ACHN (cell line): ENCODE data around the gene ARHGEF10L.
A peak's percentile ranks its signal among the peaks of the same experiment; 100 is the strongest.

Source experiments
- DNase-seq: peaks from one replicate; pipeline ENCODE4 v3.0.0-alpha.2; 2015
- in situ Hi-C: cut with HindIII; loops from 2 replicates; pipeline ENCODE4 v1.10.0; 2017; ENCODE audit warnings: low sequenced_read_pairs, low pct_ligation_motif_present, low pct_unique_long_range_greater_than_20kb

Gene ARHGEF10L

GRCh38 chr1:17516303-17517214 lies 22.9 kb upstream of the ARHGEF10L start:
- DNase-seq: no peak
- in situ Hi-C loops: no loop called here

GRCh38 chr1:17520041-17520440 lies 19.5 kb upstream of the ARHGEF10L start:
- DNase-seq: peak; percentile 19
- in situ Hi-C loops: no loop called here

DNA sequence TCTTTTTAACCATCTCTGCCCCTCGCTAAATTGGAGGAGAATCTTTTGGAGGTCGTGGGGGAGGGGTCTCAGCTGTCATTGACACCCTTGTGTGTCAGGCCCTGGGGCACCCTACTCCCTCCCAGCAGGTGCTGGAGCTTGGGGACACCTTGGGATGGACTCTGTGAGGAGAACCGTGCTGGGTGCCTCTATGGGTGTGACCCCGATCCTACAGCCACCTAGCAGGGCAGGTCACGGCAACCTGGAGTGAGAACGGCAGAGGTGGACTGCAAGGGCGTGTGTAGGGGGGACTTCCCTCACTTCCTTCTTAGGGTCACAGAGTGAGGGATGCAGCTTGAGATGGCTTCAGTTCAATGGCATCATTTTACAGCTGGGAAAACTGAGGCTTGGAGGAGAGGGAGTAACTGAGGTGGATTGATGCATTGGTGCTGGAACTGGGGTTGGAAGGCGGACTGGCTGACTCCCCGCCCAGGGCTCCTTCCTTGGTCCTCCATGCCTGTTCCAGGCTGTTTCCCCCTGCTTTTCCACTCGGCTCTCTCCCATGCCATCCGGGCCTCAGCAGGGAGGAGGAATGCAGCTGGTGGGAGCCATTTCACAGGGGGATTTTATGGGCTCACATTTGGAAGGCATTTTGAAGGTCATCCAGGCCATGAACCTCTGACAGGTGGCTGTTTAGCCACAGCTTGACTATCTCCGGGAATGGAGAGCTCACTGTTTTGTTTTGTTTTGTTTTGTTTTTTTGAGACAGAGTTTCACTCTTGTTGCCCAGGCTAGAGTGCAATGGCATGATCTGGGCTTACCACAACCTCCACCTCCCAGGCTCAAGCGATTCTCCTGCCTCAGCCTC lies 18.8 kb upstream of the ARHGEF10L start:
- DNase-seq: no peak
- in situ Hi-C loops: no loop called here

DNA sequence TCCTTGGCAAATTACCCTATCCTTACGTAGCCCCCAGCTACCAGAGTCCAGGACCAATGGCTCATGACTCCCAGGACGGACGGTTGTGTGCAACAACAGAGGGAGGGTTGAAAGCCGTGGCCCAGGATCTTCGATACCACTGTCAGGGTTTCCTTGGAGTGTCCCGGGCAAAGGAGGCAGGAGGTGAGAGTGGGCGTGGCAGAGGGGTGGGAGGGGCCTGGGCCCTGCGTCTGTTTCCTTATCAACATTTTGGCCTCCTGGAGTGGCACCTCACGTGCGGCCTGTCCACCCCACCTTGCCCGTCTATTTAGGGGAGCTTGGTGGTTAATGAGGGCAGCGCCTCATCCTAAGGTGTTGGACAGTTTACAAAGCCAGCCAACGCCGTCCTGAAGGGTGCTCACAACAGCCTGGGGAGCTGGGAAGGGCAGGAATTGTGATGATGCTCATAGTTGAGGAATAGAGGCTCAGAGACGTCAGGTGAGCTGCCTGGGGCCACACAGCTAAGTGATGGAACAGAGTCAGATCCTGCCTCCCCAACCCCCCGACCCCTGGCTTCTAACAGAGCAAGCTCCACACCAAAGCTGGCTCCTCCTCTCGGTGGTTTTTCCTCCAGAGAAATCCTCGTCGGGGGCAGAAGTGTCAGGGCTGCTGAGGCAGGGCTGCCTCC lies 17.4 kb upstream of the ARHGEF10L start:
- in situ Hi-C loops: no loop called here
- DNase-seq: no peak

DNA sequence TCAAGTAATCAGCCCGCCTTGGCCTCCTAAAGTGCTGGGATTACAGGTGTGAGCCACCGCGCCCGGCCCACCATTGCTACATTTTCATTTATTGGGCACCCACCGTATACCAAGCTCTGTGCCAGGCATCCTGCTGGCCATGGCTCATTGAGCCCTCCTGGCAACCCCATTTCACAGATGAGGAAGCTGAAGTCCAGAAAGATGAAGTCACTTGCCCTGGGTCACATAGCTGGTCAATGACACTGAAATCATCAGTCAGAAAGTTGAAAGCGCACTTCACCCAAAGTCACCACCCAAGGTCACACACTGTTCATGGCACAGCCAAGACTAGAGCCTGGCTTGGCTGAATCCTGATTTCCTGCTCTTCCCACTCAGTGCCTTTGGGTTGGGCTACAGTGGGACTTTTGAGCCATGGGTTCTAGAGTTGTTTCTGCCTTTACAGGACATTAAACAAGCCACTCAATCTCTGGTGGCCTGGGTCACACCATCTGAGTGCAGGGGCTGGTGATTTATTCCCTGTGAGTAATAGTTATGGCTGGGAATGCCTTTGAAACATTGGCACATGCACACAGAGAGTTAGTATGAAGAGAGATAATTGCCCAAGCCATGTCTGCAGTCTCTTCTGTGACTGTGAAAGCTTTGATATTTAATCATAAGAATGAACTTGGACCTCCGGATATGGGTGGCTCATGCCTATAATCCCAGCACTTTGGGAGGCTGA lies 16.0 kb upstream of the ARHGEF10L start:
- DNase-seq: no peak
- in situ Hi-C loops: no loop called here

DNA sequence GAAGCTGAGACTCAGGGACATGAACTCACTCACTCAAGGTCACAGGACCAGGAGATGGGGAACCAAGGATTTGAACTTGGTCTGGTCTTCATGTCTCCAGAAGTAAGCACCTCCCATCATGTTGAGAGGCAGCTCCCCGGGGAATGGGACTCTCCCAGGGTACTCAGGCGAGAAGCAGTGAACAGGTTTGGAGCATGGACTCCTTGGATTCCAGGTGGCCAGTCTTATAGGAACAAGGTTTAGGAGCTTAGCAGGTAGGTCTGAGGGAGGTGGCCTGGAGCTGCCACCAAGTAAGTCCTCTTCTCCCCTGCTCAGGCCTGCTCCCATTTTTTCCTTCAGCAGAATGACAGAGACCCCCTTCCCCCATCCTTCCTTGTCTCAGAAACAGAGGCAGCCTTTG lies 14.9 kb upstream of the ARHGEF10L start:
- in situ Hi-C loops: no loop called here
- DNase-seq: no peak

GRCh38 chr1:17525996-17526686 lies 13.4 kb upstream of the ARHGEF10L start:
- DNase-seq: no peak
- in situ Hi-C loops: no loop called here

DNA sequence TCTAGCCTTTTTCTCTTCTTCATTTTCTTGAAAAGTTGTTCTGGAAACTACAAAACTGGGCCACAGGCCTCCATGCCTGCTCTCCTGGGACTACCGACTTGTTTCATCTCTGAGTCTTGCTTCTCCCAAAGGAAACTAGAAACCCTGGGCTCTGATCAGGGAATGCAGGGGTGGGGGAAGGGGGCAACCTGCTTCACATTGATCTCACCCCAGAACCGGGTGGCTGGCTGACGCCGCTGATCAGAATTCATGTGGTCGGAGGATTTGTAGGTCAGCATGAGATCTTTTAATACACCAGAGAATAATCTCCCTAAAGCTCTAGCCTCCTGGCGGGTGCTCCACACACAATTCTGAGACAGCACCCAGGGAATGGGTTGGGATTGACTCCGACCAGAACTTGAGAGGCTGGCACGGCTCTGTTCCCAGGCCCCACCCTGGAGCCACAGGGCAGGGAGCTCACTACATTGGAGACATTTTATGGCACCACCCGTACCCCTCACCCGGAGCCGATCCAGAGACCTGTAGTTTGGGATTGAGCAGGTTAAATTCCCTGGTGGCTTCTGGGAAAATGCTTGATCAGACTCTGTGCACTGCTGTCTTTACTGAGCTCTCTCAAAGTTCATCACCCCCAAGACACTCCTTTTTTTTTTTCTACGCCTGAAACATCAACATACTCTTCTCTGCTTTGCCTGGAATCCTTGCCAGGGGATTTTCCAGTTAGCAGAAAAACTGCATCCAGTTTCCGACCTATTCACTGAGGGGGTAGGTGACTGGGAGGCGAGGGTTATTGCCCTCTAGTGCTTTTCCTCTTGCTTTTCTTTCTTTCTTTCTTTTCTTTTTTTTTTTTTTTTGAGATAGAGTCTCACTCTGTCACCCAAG lies 12.2 kb upstream of the ARHGEF10L start:
- DNase-seq: no peak
- in situ Hi-C loops: no loop called here

DNA sequence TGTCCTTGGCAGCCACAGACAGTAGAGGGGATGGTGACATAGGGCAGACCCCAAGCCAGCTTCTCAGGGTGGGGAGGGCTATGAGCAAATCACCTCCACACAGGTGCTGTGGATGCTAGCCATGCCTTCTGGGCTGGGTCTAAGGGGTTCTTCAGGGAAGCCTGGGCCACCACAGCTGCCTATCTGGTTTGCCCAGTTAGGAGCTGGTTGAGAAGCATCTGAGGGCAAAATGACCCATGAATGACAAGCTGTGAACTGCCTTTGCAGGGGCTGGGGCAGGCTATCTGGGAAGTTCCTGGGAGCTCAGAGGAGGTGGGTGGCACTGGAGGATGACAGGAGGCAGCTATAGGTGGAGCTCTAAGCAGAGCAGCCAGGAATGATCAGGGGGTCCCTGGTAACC lies 10.1 kb upstream of the ARHGEF10L start:
- DNase-seq: no peak
- in situ Hi-C loops: no loop called here

DNA sequence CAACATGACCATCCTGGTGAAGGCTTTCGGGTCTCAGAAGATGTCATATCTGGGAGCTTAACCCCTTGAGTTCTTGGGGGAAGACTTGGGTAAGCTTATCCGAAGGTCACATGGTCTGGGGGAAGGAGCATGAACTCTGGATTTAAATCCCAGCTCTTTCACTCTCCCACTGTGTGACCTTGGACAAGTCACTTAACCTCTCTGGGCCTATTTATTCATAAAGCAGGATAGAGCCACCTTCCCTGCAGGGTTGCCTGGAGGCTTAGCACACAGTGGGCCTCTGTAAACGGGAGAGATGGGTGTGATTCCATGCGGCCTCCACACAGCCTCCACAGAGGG lies 8.2 kb upstream of the ARHGEF10L start:
- DNase-seq: no peak
- in situ Hi-C loops: no loop called here

DNA sequence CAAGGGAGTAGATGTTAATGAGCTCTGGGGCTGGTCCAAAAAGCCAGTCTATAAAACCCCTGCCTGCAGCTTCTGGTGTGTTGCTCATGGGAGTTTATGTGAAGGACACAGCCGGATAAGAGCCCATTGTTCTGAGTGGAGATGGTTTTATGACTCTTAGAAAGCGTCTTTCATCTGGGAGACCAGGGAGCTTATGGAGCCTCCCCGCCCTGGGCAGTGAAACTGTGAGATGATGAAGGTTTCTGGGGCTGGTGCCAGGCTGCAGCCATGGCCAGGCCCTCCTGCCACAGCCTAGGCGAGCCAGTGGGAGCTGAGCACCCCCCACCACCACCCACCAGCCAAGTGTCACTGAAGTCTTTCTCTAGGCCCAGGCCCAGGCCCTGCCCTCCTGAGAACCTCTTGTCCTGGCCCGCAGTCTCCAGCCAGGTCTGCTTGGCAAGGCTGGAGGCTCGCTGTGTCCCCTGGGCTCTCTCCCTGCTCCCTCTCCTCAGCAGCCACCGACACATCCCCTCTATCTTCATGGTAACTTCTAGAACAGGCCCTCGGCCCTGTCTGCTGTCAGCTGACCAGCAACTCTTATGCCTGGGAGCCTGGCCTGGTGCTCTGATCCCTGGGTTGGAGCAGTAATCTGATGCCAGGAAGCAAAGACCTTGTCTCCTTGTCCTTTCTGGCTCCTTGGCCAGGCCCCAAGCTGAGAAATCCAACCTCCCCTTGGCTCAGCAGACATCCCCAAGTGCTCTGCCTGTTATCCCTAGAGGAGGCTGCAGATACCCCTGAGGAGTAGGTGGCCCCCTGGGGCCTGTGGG lies 7.6 kb upstream of the ARHGEF10L start:
- in situ Hi-C loops: no loop called here
- no peak for DNase-seq

DNA sequence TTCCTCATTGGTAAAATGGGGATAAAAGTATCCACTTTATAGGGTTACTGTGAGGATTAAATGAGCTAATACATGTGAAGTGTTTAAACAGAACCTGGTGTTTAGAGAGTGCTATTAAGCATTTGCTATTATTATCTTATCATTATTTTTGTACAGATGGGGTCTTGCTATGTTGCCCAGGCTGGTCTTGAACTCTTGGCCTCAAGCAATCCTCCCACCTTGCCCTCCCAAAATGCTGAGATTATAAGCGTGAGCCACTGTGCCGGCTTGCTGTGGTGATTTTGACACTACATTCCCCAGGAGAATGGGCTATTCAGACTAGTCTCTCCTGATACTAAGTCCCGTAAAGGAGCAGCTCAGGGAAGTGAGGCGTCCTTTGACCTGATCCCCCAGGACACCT lies 6.3 kb upstream of the ARHGEF10L start:
- DNase-seq: no peak
- in situ Hi-C loops: no loop called here

DNA sequence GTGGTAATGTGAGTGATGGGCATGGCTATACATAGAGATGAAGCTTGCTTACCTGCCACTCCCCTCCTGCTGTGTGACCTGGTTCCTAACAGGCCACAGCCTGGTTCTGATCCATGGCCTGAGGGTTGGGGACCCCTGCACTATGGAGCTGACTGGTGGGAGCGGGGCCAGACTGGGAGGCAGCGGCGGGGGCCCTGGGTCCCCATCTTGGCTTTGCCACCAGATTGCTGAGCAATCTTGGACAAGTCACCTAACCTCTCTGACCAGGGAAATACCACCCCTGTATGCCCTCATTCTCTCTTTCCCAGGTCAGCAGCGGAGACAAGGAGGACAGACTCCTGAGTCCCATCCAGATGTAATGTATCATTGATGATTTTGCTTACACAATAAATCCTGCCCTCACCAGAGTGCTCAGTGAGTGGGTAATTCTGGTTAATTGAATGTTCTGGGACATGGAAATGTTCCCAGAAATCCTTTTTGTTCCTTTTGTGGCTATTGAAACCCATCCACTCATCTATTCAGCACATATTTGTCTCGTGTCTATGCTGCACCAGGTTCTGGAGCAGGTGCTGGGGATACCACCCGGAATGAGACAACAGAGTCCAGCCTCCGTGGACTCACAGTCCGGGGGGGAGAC lies 4.1 kb upstream of the ARHGEF10L start:
- in situ Hi-C loops: no loop called here
- DNase-seq: no peak

DNA sequence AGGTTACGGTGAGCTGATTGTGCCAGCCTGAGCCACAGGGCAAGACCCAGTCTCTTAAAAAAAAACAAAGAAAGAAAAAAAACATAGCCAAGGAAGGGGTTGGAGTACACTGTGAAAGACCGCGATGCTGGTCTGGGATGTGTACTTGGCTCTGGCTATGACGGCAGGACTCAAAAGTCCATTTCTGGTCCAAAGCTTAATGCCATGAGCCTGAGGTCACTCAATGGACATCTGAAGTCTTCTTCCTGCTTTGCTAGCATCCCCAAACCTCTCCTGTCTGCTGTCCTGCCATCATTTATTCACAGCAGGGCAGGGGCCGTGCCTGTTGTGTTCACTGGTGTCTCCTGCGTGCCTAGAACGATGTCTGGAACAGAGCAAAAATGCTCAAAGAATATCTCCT lies 1.5 kb upstream of the ARHGEF10L start:
- DNase-seq: no peak
- in situ Hi-C loops: no loop called here

GRCh38 chr1:17538428-17539117 lies 925 bp upstream of the ARHGEF10L start:
- in situ Hi-C loops: no loop called here
- DNase-seq: no peak

GRCh38 chr1:17539118-17539476 lies 401 bp upstream of the ARHGEF10L start:
- no peak for DNase-seq
- in situ Hi-C loops: no loop called here
